Osteoblast (primary cell): ENCODE measurements around the gene SLC15A3. TPM values are rescaled to one million over a fixed set of nuclear protein-coding genes. Genes with fewer than 3 reads are reported as not detected.

ENCODE experiments used
- DNase-seq: peaks from one replicate; pipeline ENCODE4 v3.0.0; 2011; ENCODE audit warnings: low spot score, mixed read lengths; ENCODE audit not compliant: insufficient read length; ENCODE audit errors: missing footprints
- H2AFZ ChIP-seq: 2 replicates; pipeline ENCODE4 v1.6.0; 2011; ENCODE audit warnings: mild to moderate bottlenecking, low read length
- H3K27ac ChIP-seq: 2 replicates; pipeline ENCODE4 v1.5.1; 2011; ENCODE audit warnings: mild to moderate bottlenecking, low read depth, low read length, moderate library complexity
- H3K27me3 ChIP-seq: 2 replicates; pipeline ENCODE4 v1.6.0; 2012; ENCODE audit warnings: mild to moderate bottlenecking, control low read depth, inconsistent platforms, low read length, moderate library complexity; ENCODE audit not compliant: insufficient read depth
- H3K36me3 ChIP-seq: 2 replicates; pipeline ENCODE4 v1.5.1; 2011; ENCODE audit warnings: mild to moderate bottlenecking, low read length, control low read depth, moderate library complexity; ENCODE audit not compliant: insufficient read depth
- H3K4me1 ChIP-seq: 2 replicates; pipeline ENCODE4 v1.5.1; 2011; ENCODE audit warnings: mild to moderate bottlenecking, low read length, control low read depth, moderate library complexity; ENCODE audit not compliant: insufficient read depth
- H3K4me2 ChIP-seq: 2 replicates; pipeline ENCODE4 v1.6.0; 2011; ENCODE audit warnings: mild to moderate bottlenecking, low read length; ENCODE audit not compliant: insufficient read depth
- H3K4me3 ChIP-seq: fragments of 200-600 bp; sonication (generic); 3 replicates; pipeline ENCODE4 v1.5.1; 2012; ENCODE audit warnings: mild to moderate bottlenecking, low read length, inconsistent platforms; ENCODE audit not compliant: insufficient read depth
- H3K79me2 ChIP-seq: 2 replicates; pipeline ENCODE4 v1.6.0; 2012; ENCODE audit warnings: mild to moderate bottlenecking, low read length, control low read depth, inconsistent platforms; ENCODE audit not compliant: insufficient read depth
- H3K9me3 ChIP-seq: 2 replicates; pipeline ENCODE4 v1.5.1; 2011; ENCODE audit warnings: low read depth, low read length, control low read depth
- H4K20me1 ChIP-seq: 2 replicates; pipeline ENCODE4 v1.6.0; 2012; ENCODE audit warnings: mild to moderate bottlenecking, low read length, control low read depth; ENCODE audit not compliant: insufficient read depth
- total RNA-seq: library from RNA; depleted of rRNA; stranded (reverse); fragments of >200 nt; gene quantifications from 2 replicates; pipeline ENCODE4 v1.2.3, GENCODE V29; 2012
- TF ChIP-seq, protein P1 (sequence below): IDR thresholded peaks from 2 replicates; pipeline ENCODE4 v1.5.1; 2011; ENCODE audit warnings: mild to moderate bottlenecking, low read depth, low read length, moderate library complexity; ENCODE audit errors: extremely low read depth

The SLC15A3 gene
- total RNA-seq, 1 donor = 10.9 TPM

DNA sequence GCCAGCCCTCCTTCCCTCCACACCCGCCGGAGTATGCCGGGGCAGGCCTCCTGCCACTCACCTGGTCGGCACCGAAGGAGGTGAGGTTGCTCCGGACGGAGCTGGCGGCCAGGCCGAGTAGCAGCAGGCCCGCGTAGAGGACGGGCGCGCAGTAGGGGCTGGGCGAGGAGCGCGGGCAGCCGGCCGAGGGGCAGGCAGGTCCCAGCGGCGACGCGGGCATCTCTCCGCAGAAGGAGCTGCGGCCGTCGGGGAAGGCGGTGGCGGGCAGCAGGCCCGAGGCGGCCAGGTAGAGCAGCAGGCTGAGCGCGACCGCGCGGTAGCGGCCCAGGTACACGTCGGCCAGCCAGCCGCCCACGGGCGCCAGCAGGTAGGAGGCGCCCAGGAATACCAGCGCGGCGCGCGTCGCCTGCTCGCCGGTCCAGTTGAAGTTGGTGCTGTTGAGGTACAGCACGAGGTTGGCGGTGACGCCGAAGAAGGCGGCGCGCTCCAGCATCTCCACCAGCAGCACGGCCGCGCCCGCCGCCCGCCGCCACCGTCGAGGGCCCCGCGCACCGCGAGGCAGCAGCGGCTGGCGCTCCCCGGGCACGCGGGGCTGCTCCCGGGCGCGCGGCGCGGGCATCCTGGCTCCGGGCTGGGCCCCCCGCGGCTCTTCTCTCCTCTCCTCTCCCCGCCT lies 907 bp downstream of the SLC15A3 start:
- no peaks in the 10 kb centered on the region for H3K36me3 ChIP-seq
- H3K4me2 ChIP-seq = peak overlapping the region; percentile 95
- no peaks in the 10 kb centered on the region for H3K79me2 ChIP-seq
- H2AFZ ChIP-seq = peak overlapping the region; percentile 99
- no peaks in the 10 kb centered on the region for H3K27me3 ChIP-seq
- peak overlapping the region; percentile 78 for H3K4me3 ChIP-seq
- H3K9me3 ChIP-seq = no peaks in the 10 kb centered on the region
- H4K20me1 ChIP-seq = no peaks in the 10 kb centered on the region
- no peak overlapping the region for H3K27ac ChIP-seq
- TF ChIP-seq, protein P1, sequence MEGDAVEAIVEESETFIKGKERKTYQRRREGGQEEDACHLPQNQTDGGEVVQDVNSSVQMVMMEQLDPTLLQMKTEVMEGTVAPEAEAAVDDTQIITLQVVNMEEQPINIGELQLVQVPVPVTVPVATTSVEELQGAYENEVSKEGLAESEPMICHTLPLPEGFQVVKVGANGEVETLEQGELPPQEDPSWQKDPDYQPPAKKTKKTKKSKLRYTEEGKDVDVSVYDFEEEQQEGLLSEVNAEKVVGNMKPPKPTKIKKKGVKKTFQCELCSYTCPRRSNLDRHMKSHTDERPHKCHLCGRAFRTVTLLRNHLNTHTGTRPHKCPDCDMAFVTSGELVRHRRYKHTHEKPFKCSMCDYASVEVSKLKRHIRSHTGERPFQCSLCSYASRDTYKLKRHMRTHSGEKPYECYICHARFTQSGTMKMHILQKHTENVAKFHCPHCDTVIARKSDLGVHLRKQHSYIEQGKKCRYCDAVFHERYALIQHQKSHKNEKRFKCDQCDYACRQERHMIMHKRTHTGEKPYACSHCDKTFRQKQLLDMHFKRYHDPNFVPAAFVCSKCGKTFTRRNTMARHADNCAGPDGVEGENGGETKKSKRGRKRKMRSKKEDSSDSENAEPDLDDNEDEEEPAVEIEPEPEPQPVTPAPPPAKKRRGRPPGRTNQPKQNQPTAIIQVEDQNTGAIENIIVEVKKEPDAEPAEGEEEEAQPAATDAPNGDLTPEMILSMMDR = no peak
- peaks cover 5% of the 10 kb centered on the region for H3K4me1 ChIP-seq
- DNase-seq = peak; percentile 81

DNA sequence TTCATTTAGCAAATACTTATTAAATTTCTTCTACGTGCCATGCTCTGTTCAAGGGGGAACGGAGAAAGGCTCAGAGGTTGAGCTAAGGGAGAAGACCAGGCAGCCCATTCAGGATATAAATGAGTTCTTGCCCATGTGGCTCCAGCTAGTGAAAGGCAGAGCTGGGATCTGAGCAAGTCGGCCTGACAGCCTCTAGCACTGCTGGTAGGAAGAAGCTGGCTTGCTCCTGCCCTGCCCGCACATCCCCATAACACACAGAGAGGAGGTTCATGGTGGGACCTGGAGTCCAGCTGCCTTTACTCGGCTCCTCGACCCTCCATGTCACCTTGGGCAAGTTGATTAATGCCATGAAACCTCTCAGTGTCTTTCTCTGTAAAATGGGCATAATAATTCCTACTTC lies 2.0 kb downstream of the SLC15A3 start:
- Histone ChIP-seq H3K36me3 (no peaks in the 10 kb centered on the region), H2AFZ (no peak overlapping the region), H3K4me1 (peaks cover 5% of the 10 kb centered on the region), H4K20me1 (no peaks in the 10 kb centered on the region), H3K27me3 (no peaks in the 10 kb centered on the region), H3K4me3 (no peak overlapping the region), H3K27ac (no peak overlapping the region), H3K9me3 (no peaks in the 10 kb centered on the region), H3K4me2 (no peak overlapping the region), H3K79me2 (no peaks in the 10 kb centered on the region)
- TF ChIP-seq, protein P1 = no peak
- no peak for DNase-seq

DNA sequence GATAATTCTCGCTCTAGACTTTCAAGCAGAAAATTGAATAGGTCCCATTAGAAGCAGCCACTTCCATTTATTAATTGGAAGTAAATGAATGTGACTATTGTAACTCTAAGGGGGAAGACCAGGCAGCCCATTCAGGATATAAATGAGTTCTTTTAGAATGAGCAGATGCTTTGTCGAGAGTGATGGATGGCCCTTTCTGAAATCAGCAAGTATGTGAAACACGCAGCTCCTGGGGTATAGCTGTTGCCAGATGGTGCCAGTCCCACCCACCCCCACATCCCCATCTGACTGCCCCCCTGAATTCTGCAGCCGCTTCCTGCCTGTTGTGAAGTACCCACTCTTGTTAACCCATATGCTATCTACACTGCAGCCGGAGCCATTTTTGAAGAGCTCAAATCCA lies 3.7 kb downstream of the SLC15A3 start:
- H3K36me3 ChIP-seq = no peaks in the 10 kb centered on the region
- no peaks in the 10 kb centered on the region for H3K27me3 ChIP-seq
- no peak for DNase-seq
- TF ChIP-seq, protein P1 = no peak
- H3K4me3 ChIP-seq = no peak overlapping the region
- no peaks in the 10 kb centered on the region for H3K9me3 ChIP-seq
- H3K79me2 ChIP-seq = no peaks in the 10 kb centered on the region
- H3K27ac ChIP-seq = no peak overlapping the region
- peaks cover 4% of the 10 kb centered on the region for H4K20me1 ChIP-seq
- H3K4me2 ChIP-seq = no peak overlapping the region
- no peak overlapping the region for H2AFZ ChIP-seq
- peaks cover 5% of the 10 kb centered on the region for H3K4me1 ChIP-seq

DNA sequence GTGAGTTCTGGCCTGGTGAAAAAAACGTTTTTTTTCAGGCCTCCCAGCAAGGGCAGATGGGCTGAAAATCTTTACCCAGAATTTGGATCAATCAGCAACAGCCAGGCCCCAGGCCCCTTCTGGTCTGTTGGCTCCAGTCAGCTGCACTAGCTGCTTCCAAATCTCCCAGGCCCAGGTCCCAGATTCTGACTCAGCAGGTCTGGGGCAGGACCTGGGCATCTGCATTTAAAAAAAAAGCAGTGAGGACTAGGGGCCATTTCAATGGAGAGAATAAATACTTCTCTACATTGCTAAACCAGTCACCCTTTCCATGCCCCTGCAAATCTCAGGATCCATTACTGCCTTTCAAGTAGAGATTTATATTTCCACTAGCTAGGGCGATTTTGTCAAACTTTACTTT lies 4.3 kb downstream of the SLC15A3 start:
- peaks cover 4% of the 10 kb centered on the region for H4K20me1 ChIP-seq
- TF ChIP-seq, protein P1 = no peak
- H2AFZ ChIP-seq = no peak overlapping the region
- DNase-seq = no peak
- H3K27me3 ChIP-seq = no peaks in the 10 kb centered on the region
- H3K36me3 ChIP-seq = no peaks in the 10 kb centered on the region
- H3K27ac ChIP-seq = no peak overlapping the region
- H3K4me2 ChIP-seq = no peak overlapping the region
- H3K79me2 ChIP-seq = no peaks in the 10 kb centered on the region
- H3K4me3 ChIP-seq = no peak overlapping the region
- H3K4me1 ChIP-seq = peaks cover 5% of the 10 kb centered on the region
- H3K9me3 ChIP-seq = no peaks in the 10 kb centered on the region
